ENCODE data around the gene MRTFB. TPM values are rescaled to one million over a fixed set of nuclear protein-coding genes. Genes with fewer than 3 reads are reported as not detected.

MRTFB gene
- polyA plus RNA-seq, 1 experiment = 10.5 TPM

DNA sequence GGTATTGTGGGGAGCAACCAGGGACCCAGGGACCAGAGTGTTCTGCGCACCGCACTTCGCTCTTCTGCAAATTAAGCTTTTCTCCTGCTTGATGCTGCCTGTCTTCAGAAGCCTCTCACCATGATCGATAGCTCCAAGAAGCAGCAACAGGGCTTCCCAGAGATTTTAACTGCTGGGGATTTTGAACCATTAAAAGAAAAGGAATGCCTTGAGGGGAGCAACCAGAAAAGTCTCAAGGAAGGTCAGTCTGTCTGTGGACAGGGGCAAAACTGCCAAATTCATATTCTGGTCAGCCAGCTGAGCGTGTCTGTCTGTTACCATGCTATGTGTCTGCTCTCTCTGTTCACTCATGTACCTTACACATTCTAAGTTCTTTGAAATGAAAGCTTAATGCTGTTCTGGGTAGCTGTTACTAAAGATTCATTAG is 115.7 kb downstream of the MRTFB start:
- no peak for DNase-seq (ENCODE audit: low read depth, low spot score)
- H3K9me3 ChIP-seq (ENCODE audit: control insufficient read depth, insufficient read depth, low read length) = no peaks in the 10 kb centered on the region
- peak overlapping the region; percentile 59 for H3K27ac ChIP-seq (ENCODE audit: low read depth, low read length)
- no peaks in the 10 kb centered on the region for H3K27me3 ChIP-seq (ENCODE audit: control insufficient read depth, insufficient read depth, low read length)
- H3K4me3 ChIP-seq (ENCODE audit: low read depth, low read length) = peak overlapping the region; percentile 43
- CTCF ChIA-PET = interaction anchor here (0.6 to 2.6 kb wide), 10 partner anchors 12 to 267 kb away, joined by 3 to 13 read pairs (median 5); partner anchors contain the start of gene ERCC4
- TF ChIP-seq, protein P1, sequence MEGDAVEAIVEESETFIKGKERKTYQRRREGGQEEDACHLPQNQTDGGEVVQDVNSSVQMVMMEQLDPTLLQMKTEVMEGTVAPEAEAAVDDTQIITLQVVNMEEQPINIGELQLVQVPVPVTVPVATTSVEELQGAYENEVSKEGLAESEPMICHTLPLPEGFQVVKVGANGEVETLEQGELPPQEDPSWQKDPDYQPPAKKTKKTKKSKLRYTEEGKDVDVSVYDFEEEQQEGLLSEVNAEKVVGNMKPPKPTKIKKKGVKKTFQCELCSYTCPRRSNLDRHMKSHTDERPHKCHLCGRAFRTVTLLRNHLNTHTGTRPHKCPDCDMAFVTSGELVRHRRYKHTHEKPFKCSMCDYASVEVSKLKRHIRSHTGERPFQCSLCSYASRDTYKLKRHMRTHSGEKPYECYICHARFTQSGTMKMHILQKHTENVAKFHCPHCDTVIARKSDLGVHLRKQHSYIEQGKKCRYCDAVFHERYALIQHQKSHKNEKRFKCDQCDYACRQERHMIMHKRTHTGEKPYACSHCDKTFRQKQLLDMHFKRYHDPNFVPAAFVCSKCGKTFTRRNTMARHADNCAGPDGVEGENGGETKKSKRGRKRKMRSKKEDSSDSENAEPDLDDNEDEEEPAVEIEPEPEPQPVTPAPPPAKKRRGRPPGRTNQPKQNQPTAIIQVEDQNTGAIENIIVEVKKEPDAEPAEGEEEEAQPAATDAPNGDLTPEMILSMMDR (IDR thresholded peaks at IDR 0.05; ENCODE audit: low read depth, low read length) = no peak
- POLR2A ChIA-PET = no interaction called here

DNA sequence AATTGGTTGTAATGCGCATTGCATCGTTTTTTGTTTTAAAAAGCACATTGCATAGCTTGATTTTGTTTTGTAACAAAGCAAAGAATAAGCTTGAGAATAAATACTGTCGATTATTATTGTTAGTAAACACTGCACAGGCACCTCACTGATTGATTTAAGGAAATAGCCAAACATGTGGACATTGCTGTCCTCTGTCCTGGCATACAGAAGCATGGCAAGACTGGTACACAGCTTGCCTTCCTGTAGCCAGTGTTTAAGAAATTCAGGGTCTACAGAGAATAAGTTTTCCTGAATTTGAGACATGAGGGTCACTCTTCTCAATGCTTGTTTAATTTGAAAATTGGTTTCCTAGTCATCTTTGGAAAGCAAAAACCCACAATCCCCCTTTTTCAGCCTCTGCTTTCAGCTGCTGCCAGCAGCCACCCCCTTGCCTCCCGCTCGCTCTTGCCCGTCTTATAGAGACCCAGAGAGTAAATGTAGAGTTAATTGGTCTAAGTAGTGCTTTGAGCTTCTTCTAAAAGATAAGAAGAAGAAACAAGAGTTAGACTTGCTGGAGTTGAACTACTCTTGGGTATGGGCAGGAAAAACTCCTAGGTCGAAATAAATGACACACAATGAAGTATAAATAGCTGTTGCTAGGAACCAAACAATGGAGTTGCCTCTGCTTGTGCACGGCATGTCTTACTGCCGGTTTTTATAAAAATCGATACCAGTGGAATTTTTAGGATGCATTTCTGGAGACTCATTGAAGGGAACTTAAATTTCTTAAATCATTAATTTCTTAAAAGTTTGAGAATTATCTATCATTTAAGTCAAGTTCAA is 116.6 kb downstream of the MRTFB start:
- Histone ChIP-seq H3K9me3 (ENCODE audit: control insufficient read depth, insufficient read depth, low read length) (no peaks in the 10 kb centered on the region), H3K4me3 (ENCODE audit: low read depth, low read length) (no peak overlapping the region), H3K27ac (ENCODE audit: low read depth, low read length) (no peak overlapping the region), H3K27me3 (ENCODE audit: control insufficient read depth, insufficient read depth, low read length) (no peaks in the 10 kb centered on the region)
- POLR2A ChIA-PET = no interaction called here
- DNase-seq (ENCODE audit: low read depth, low spot score) = no peak
- CTCF ChIA-PET = interaction anchor here (0.6 to 2.6 kb wide), 4 partner anchors 12 to 264 kb away, joined by 3 to 8 read pairs (median 6); no protein-coding TSS in a partner anchor
- TF ChIP-seq, protein P1 (IDR thresholded peaks at IDR 0.05; ENCODE audit: low read depth, low read length) = no peak

DNA sequence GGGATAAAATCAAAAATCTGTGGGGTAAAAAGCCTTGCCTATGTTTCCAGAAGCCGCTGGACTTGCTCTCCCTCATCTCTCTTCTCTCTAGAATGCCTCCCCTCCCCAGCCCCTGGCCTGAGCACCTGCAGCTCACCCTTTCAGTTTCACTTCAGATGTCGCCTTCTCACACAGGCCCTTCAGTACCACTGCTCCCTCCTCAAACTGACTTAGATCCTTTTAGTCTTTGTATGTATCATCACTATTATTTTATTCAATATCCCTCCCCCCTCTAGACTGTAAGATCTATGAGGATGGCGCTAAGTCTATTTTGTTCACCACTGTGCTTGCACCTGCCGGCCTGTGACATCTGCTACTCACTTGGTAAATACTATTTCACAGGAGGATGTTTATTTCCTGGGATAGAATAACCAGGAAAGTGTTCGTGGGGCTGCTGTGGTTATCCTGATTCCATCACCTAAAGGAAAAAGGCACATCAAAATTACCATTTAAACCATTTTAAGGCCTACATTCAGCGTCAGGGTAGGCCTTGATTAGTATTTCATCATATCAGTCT is 122.3 kb downstream of the MRTFB start:
- ChIA-PET POLR2A (no interaction called here), CTCF (no interaction called here)
- no peak for DNase-seq (ENCODE audit: low read depth, low spot score)
- H3K4me3 ChIP-seq (ENCODE audit: low read depth, low read length) = no peak overlapping the region
- TF ChIP-seq, protein P1 (IDR thresholded peaks at IDR 0.05; ENCODE audit: low read depth, low read length) = no peak
- no peak overlapping the region for H3K27ac ChIP-seq (ENCODE audit: low read depth, low read length)
- no peaks in the 10 kb centered on the region for H3K27me3 ChIP-seq (ENCODE audit: control insufficient read depth, insufficient read depth, low read length)
- no peaks in the 10 kb centered on the region for H3K9me3 ChIP-seq (ENCODE audit: control insufficient read depth, insufficient read depth, low read length)

DNA sequence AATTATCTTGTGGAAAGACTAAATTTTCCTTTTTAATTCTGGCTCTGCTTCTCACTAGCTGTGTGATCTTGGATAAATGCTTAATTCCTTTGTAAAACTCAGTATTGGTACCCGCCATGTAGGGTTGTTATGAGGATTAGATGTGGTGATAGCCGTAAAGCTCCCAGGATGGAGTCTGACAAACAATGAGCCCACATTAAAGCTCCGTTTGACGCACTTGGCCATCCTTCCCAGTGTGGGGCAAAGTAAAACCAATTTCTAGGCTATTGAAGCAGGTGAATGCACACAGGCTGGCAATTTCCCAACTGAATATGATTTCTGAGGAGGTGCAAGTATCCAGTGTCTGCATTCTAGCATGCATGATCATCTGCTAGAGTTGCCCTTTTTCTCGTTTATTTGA is 123.6 kb downstream of the MRTFB start:
- ChIA-PET POLR2A (no interaction called here), CTCF (interaction anchor here (0.6 to 1.0 kb wide), 3 partner anchors 9 to 275 kb away, joined by 3 to 6 read pairs (median 4); partner anchors contain the start of gene ERCC4)
- TF ChIP-seq, protein P1 (IDR thresholded peaks at IDR 0.05; ENCODE audit: low read depth, low read length) = no peak
- H3K4me3 ChIP-seq (ENCODE audit: low read depth, low read length) = no peak overlapping the region
- DNase-seq (ENCODE audit: low read depth, low spot score) = no peak
- H3K27me3 ChIP-seq (ENCODE audit: control insufficient read depth, insufficient read depth, low read length) = no peaks in the 10 kb centered on the region
- H3K9me3 ChIP-seq (ENCODE audit: control insufficient read depth, insufficient read depth, low read length) = no peaks in the 10 kb centered on the region
- H3K27ac ChIP-seq (ENCODE audit: low read depth, low read length) = no peak overlapping the region

DNA sequence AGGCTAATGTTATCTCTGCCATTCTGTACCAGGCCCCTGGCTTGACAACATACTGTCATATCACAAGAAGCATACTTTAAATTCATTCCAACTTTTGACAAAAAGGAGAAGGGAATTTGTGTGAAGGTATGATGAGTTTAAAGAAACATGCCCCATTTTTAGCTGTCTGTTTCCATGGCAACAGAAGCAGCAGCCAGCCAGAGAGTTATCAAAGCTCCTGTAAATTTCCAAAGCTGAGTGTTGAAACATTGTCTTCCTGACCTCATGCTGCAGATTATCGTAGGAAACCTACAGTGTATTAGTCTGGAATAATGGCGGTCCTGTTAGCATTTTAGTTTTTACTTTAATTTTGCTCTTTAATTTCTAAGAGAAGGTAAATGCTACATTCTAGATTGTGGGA is 124.9 kb downstream of the MRTFB start:
- CTCF ChIA-PET = no interaction called here

More for the DNA sequence above, 124.9 kb downstream of the MRTFB start:
- POLR2A ChIA-PET = no interaction called here
- Histone ChIP-seq H3K27me3 (ENCODE audit: control insufficient read depth, insufficient read depth, low read length) (no peaks in the 10 kb centered on the region), H3K9me3 (ENCODE audit: control insufficient read depth, insufficient read depth, low read length) (no peaks in the 10 kb centered on the region), H3K4me3 (ENCODE audit: low read depth, low read length) (no peak overlapping the region), H3K27ac (ENCODE audit: low read depth, low read length) (no peak overlapping the region)
- TF ChIP-seq, protein P1 (IDR thresholded peaks at IDR 0.05; ENCODE audit: low read depth, low read length) = no peak
- no peak for DNase-seq (ENCODE audit: low read depth, low spot score)

Data from AG04450 (cell line).